OCI-LY3 (cell line): ENCODE measurements around the gene ZSWIM5.

ENCODE experiments used
- CTCF ChIP-seq: fragments of 200-600, 300-600 bp; sonication (generic); IDR thresholded peaks from 2 replicates; pipeline ENCODE4 v1.5.1; 2014; ENCODE audit warnings: antibody characterized with exemption, low read length, low read depth
- EZH2phosphoT487 ChIP-seq: fragments of 200-600 bp; shearing (Covaris generic); IDR thresholded peaks from 2 replicates; pipeline ENCODE4 v1.6.1; 2018; ENCODE audit warnings: antibody characterized with exemption, mixed run types, low read depth

- peak; percentile 60 for TF ChIP-seq CTCF
- no peak for TF ChIP-seq EZH2phosphoT487
These were observed 187.7 kb downstream of the ZSWIM5 start for GRCh38 chr1:45018599-45019230.
